Measurements from ENCODE around the gene RUSF1. TPM values are rescaled to one million over a fixed set of nuclear protein-coding genes. Genes with fewer than 3 reads are reported as not detected.
A peak's percentile ranks its signal among the peaks of the same experiment; 100 is the strongest.

Gene RUSF1
- total RNA-seq, 1 experiment from 2014 or later, result 39.9 TPM

DNA sequence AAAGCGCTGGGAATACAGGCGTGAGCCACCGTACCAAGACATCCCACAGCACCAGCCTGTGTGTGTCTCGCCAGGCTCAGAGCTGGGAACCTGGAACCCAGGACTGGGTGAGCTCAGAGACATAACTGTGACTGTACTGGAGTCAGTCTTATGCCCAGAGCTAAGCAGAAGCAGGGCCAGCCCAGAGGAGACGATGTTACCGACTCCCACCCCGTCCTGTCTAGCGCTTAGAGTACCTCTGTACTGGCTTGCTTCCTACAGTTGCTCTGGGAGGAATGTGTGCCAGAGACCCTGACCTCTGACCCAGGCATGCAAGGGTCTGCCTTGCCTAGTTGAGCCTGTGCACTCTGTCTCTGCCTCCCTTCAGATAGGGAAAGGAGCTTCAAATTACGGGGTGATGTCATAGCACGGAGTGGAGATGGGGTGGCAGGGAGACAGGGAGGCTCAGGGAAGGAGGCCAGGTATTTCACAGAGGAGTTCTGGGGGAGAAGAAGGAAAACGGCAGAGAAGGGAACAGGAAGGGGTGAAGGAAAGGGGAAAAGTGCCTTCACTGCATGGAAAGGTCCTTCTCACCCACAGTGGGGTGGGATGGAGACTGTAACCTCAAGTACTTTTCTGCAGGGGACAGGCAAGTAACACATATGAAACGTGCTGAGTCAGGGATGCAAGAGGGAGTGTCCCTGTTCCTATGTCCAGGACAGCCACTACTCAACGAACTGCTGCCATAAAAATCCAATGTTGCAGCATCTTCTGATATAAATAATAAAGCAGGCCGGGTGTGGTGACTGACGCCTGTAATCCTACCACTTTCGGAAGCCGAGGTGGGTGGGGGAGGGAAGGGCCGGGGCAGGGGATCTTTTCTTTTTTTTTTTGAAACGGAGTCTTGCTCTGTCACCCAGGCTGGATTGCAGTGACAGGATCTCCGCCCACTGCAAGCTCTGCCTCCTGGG, 54.7 kb downstream of the RUSF1 start:
- no peak overlapping the region; the same call in 1 of the 2 replicates for H2AFZ ChIP-seq (ENCODE audit: low read length)
- no peaks in the 10 kb centered on the region for H3K9me3 ChIP-seq (ENCODE audit: low read length)
- no peak overlapping the region for H3K4me3 ChIP-seq (ENCODE audit: low read length)
- intact Hi-C loops (cut with micrococcal nuclease), result loop anchor here (5.0 to 10.0 kb wide), 2 partner anchors 249 to 414 kb away; partner anchors contain the start of gene PYCARD
- TF ChIP-seq, protein P1, sequence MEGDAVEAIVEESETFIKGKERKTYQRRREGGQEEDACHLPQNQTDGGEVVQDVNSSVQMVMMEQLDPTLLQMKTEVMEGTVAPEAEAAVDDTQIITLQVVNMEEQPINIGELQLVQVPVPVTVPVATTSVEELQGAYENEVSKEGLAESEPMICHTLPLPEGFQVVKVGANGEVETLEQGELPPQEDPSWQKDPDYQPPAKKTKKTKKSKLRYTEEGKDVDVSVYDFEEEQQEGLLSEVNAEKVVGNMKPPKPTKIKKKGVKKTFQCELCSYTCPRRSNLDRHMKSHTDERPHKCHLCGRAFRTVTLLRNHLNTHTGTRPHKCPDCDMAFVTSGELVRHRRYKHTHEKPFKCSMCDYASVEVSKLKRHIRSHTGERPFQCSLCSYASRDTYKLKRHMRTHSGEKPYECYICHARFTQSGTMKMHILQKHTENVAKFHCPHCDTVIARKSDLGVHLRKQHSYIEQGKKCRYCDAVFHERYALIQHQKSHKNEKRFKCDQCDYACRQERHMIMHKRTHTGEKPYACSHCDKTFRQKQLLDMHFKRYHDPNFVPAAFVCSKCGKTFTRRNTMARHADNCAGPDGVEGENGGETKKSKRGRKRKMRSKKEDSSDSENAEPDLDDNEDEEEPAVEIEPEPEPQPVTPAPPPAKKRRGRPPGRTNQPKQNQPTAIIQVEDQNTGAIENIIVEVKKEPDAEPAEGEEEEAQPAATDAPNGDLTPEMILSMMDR (conservative IDR thresholded peaks at IDR 0.05; ENCODE audit: low read depth, low read length), result no peak
- TF ChIP-seq EZH2phosphoT487 (IDR thresholded peaks at IDR 0.05; ENCODE audit: borderline replicate concordance, low read length) (no peak), EZH2 (IDR thresholded peaks at IDR 0.05; ENCODE audit: low read length, unreplicated experiment) (no peak)
- H3K4me2 ChIP-seq (ENCODE audit: low read length), result peak overlapping the region; percentile 22; the same call in 1 of the 2 replicates
- CTCF ChIA-PET, result interaction anchor here (0.6 kb wide), 1 partner anchor 417 kb away, joined by 4 read pairs; no protein-coding TSS in a partner anchor
- H3K9ac ChIP-seq (ENCODE audit: low read length), result no peak overlapping the region
- H4K20me1 ChIP-seq (ENCODE audit: low read length), result no peaks in the 10 kb centered on the region
- peak; percentile 35 for ATAC-seq
- H3K27ac ChIP-seq (ENCODE audit: low read length), result peak overlapping the region; percentile 30; the same call in 1 of the 2 replicates
- POLR2A ChIA-PET (ENCODE audit: unreplicated experiment), result no interaction called here
- peaks cover 13% of the 10 kb centered on the region; the same call in 1 of the 2 replicates for H3K79me2 ChIP-seq (ENCODE audit: low read length)
- H3K4me1 ChIP-seq (ENCODE audit: insufficient read depth, low read length), result peaks cover 18% of the 10 kb centered on the region
- H3K27me3 ChIP-seq (ENCODE audit: low read length), result no peaks in the 10 kb centered on the region
- peak; percentile 34 for DNase-seq
- H3K9me2 ChIP-seq (replicated peaks; ENCODE audit: low read length), result no peaks in the 10 kb centered on the region
- H3F3A ChIP-seq (ENCODE audit: low read length, unreplicated experiment), result no peaks in the 10 kb centered on the region
- H3K36me3 ChIP-seq (ENCODE audit: low read depth, low read length), result no peaks in the 10 kb centered on the region
- no TSS peak for BruUV-seq (replicated peaks)

DNA sequence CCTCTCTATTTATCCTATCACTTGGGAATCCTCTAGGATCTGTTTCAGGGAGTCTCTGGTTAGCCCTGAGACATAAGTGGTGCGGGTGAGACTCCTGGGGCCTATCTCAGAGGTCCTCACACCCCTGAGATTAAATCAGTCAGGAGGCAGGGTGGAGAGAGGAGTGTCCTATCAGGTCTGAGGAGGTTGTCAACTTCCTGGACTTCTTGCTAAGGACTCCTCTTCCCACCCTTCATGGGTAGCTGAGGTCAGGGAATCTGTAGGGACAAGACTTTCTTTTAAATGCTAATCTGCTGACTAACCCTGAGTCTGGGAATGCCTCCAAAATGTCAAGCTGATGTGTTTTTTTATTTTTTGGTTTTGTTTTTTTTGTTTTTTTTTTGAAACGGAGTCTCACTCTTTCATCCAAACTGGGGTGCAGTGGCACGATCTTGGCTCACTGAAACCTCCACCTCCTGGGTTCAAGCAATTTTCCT, 55.5 kb downstream of the RUSF1 start:
- Histone ChIP-seq H3F3A (ENCODE audit: low read length, unreplicated experiment) (no peaks in the 10 kb centered on the region), H3K4me1 (ENCODE audit: insufficient read depth, low read length) (peaks cover 18% of the 10 kb centered on the region), H3K9me3 (ENCODE audit: low read length) (no peaks in the 10 kb centered on the region), H3K4me2 (ENCODE audit: low read length) (no peak overlapping the region), H4K20me1 (ENCODE audit: low read length) (no peaks in the 10 kb centered on the region), H3K9me2 (replicated peaks; ENCODE audit: low read length) (no peaks in the 10 kb centered on the region), H3K27me3 (ENCODE audit: low read length) (no peaks in the 10 kb centered on the region), H3K27ac (ENCODE audit: low read length) (peak overlapping the region; percentile 52), H3K9ac (ENCODE audit: low read length) (no peak overlapping the region), H2AFZ (ENCODE audit: low read length) (no peak overlapping the region), H3K79me2 (ENCODE audit: low read length) (peaks cover 4% of the 10 kb centered on the region; the same call in 1 of the 2 replicates), H3K4me3 (ENCODE audit: low read length) (no peak overlapping the region), H3K36me3 (ENCODE audit: low read depth, low read length) (no peaks in the 10 kb centered on the region)
- DNase-seq (peak; percentile 61), ATAC-seq (peak; percentile 69)
- intact Hi-C loops (cut with micrococcal nuclease), result loop anchor here (5.0 to 10.0 kb wide), 2 partner anchors 248 to 415 kb away; partner anchors contain the start of gene PYCARD
- no TSS peak for BruUV-seq (replicated peaks)
- TF ChIP-seq, protein P1 (conservative IDR thresholded peaks at IDR 0.05; ENCODE audit: low read depth, low read length), result no peak
- TF ChIP-seq EZH2phosphoT487 (IDR thresholded peaks at IDR 0.05; ENCODE audit: borderline replicate concordance, low read length) (no peak), EZH2 (IDR thresholded peaks at IDR 0.05; ENCODE audit: low read length, unreplicated experiment) (no peak)
- ChIA-PET POLR2A (ENCODE audit: unreplicated experiment) (interaction anchor here (0.6 kb wide), 1 partner anchor 45 kb away, joined by 3 read pairs; no protein-coding TSS in a partner anchor), CTCF (interaction anchor here (1.3 kb wide), 1 partner anchor 8 kb away, joined by 6 read pairs; no protein-coding TSS in a partner anchor)

All from PC-3 (cell line).